Testis (tissue), 2 donors: ENCODE data around the gene RGS3.

Experiments used
- CTCF ChIP-seq, 3 experiments: fragments of 450-650 bp in 2 of 3; fragments of 200-600 bp in 1 of 3; sonication (generic) in 1 of 3; IDR thresholded peaks; one replicate each; pipeline ENCODE4 v1.5.1; 2016 to 2019; ENCODE audit warnings: antibody characterized with exemption in 3 of 3, mild to moderate bottlenecking in 2 of 3, moderate library complexity in 1 of 3
- POLR2A ChIP-seq: fragments of 450-650 bp; IDR thresholded peaks from one replicate; pipeline ENCODE4 v1.6.1; 2017; ENCODE audit warnings: antibody characterized with exemption, mild to moderate bottlenecking, moderate library complexity

- TF ChIP-seq CTCF (IDR thresholded peaks at IDR 0.05) (no peak), POLR2A (no peak)
Observed at GRCh38 chr9:113574441-113575262, 111.1 kb downstream of the RGS3 start.
